ENCODE data around the gene ANTXR2.

Gene ANTXR2

DNA sequence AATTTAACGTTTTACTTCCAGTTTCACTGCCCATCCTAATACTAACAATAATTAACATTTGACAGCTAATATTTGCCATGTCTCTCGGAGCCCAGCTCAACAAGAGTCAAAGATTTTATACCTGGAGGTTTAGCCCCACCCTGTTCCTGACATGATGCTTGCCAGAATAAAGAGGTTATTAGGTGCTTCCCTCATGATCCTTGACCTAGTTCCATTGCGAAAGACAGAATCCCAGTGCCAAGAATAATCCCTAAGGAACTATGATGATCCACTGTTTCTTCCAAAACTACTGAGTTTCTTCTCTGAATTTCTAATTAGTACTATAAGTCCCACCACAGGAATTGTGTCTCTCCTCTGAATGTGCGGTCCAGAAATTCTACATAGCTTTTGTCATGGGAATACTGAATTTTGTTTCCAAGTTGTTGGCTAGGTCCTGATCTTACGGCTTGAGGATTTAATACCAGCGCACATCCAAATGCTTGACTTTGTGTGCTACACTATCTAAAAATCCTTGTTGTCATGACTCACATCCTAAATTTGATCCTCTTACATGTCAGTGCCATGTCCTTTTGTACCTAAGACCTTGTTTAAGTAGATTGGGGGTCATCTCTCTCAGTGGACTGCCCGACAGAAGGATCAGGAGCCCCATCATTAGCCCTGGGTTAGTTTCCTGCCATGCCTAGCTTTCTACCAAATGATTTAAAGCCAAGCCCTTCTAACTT, 23.1 kb downstream of the ANTXR2 start:
- TF ChIP-seq JUND (IDR thresholded peaks at IDR 0.05; ENCODE audit: low read depth), result no peak
- in situ Hi-C loops (cut with HindIII; ENCODE audit: low pct_unique_long_range_greater_than_20kb, low sequenced_read_pairs), result no loop called here
- DNase-seq (ENCODE audit: low read depth in 1 of 2, low spot score in 1 of 2), result no peak

DNA sequence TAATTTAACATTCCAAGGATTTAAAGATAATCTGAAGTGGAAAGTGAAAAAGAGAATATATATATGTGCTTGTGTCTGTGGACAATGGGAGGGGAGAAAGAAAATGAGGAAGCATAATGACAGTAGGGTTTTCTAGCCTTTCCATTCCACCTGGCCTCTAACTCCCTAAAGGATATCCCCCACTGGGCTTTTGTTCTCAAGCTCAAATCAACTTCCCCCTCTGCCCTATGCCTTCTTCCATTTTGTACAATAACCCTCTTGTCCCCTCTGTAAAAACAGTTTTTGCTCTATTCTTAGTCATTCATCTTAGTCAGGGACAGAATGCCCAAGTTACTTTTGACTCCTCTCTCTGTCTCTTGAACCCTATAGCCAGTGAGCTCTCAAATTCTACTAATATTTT, 23.6 kb downstream of the ANTXR2 start:
- no peak for TF ChIP-seq JUND (IDR thresholded peaks at IDR 0.05; ENCODE audit: low read depth)
- DNase-seq (ENCODE audit: low read depth in 1 of 2, low spot score in 1 of 2), result no peak
- in situ Hi-C loops (cut with HindIII; ENCODE audit: low pct_unique_long_range_greater_than_20kb, low sequenced_read_pairs), result no loop called here

DNA sequence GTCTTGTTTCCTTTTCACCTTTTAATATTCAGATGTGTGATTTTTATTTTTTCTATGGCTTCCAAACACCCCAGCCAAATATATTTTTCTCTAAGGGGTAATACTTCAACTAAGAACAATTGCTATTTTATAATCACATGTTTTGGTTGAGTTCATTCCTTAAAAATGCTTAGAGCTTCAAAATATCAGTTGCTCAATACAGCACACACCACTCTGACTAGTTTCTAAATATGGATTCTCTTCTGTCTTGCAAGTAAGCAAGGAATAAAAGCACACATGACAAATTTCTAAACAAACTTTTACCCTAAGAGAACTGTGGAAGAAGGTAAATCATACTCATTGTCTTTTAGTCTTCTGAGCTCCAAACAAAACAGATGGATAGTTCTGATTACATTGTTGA, 27.2 kb downstream of the ANTXR2 start:
- in situ Hi-C loops (cut with HindIII; ENCODE audit: low pct_unique_long_range_greater_than_20kb, low sequenced_read_pairs), result no loop called here
- TF ChIP-seq JUND (IDR thresholded peaks at IDR 0.05; ENCODE audit: low read depth), result no peak
- no peak for DNase-seq (ENCODE audit: low read depth in 1 of 2, low spot score in 1 of 2)

- in situ Hi-C loops (cut with HindIII; ENCODE audit: low pct_unique_long_range_greater_than_20kb, low sequenced_read_pairs), result no loop called here
- no peak for TF ChIP-seq JUND (IDR thresholded peaks at IDR 0.05; ENCODE audit: low read depth)
- no peak for DNase-seq (ENCODE audit: low read depth in 1 of 2, low spot score in 1 of 2)
Observed at GRCh38 chr4:80043541-80043940, 29.5 kb downstream of the ANTXR2 start.

DNA sequence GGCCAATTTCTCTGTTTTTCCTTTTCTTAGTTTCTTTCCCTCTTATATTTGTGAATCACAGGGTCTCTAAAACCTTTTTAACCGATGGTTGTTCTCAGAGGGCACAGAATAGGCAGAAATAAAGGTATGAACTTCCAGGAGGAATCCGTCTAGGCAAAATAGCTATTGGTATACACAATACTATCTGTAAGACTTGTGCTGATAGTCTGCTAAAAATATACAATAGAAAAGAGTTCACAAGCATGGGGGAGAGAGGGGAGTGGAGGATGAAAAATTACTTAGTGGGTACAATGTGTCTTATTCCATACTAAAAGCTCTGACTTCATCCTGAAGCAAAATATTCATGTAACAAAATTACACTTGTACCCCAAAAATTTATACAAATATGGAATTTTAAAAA, 30.2 kb downstream of the ANTXR2 start:
- DNase-seq (ENCODE audit: low read depth in 1 of 2, low spot score in 1 of 2), result no peak
- in situ Hi-C loops (cut with HindIII; ENCODE audit: low pct_unique_long_range_greater_than_20kb, low sequenced_read_pairs), result no loop called here
- no peak for TF ChIP-seq JUND (IDR thresholded peaks at IDR 0.05; ENCODE audit: low read depth)

- in situ Hi-C loops (cut with HindIII; ENCODE audit: low pct_unique_long_range_greater_than_20kb, low sequenced_read_pairs), result no loop called here
- no peak for TF ChIP-seq JUND (IDR thresholded peaks at IDR 0.05; ENCODE audit: low read depth)
Observed at GRCh38 chr4:80037864-80038263, 35.2 kb downstream of the ANTXR2 start.

DNA sequence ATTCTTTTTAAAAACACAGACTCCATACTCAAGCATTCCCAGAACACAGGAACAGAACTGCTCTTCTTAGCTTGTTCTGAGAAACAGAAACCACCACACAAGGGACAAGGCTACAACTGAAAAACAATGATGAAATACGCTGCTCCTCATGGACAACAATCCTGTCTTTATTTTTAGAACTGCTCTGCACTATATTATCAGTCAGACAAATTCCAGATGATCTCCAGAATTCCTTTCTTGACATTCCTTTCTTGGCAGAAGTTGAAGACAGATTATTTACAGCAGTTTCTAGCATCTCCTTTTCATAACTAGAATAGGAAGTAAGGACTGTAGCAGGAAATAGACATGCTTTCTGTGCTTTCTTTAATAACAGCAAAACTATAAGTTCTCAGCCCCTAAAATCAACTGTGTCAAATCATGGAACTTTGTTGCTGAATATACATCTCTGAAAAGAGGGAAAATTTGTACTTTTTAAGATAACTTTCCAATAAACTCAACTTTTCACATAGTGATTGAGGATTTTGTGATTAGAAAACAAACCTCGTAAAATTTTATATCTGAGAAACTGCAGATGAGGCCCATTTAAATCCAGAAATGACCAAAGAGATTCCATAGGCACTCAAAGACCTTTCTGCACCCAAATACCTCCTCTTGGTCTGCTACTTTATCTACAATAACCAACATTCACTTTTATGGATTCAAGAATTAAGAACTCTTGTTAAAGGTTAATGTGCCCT, 35.9 kb downstream of the ANTXR2 start:
- no peak for TF ChIP-seq JUND (IDR thresholded peaks at IDR 0.05; ENCODE audit: low read depth)
- in situ Hi-C loops (cut with HindIII; ENCODE audit: low pct_unique_long_range_greater_than_20kb, low sequenced_read_pairs), result no loop called here
- DNase-seq (ENCODE audit: low read depth in 1 of 2, low spot score in 1 of 2), result no peak

More at GRCh38 chr4:80037864-80038263, 35.2 kb downstream of the ANTXR2 start:
- DNase-seq (ENCODE audit: low read depth in 1 of 2, low spot score in 1 of 2), result no peak

DNA sequence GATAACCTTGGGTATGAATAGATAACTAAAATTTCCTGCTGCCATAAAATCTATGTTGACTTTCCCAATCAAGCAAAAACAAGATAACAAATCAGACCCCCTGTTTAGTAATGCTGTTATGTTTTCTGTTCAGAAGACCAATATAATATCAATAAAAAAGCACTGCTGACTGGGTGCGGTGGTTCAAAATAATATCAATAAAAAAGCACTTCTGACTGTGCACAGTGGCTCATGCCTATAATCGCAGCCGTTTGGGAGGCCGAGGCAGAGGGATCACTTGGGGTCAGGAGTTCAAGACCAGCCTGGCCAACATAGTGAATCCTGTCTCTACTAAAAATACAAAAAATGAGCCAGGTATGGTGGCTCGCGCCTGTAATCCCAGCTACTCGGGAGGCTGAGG, 36.7 kb downstream of the ANTXR2 start:
- in situ Hi-C loops (cut with HindIII; ENCODE audit: low pct_unique_long_range_greater_than_20kb, low sequenced_read_pairs), result no loop called here
- DNase-seq (ENCODE audit: low read depth in 1 of 2, low spot score in 1 of 2), result no peak
- no peak for TF ChIP-seq JUND (IDR thresholded peaks at IDR 0.05; ENCODE audit: low read depth)

DNA sequence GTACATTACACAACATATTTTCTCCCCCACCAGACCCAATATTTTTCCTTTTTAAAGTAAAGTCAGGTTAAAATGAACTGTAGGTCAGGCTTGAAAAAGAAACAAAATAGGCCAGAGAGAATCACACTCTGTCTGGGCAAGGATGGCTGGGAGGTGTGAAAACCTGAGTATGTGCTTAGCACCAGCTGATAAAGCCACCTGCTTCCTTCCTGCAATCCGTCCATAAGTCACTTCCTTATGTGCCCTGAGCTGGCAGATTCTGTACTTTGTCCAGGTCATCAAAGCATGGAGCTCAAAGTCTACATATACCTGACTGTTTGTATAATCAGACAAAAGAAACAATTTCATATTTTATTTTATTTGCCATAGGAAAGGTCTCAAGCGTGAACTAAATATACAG, 37.7 kb downstream of the ANTXR2 start:
- DNase-seq (ENCODE audit: low read depth in 1 of 2, low spot score in 1 of 2), result no peak
- no peak for TF ChIP-seq JUND (IDR thresholded peaks at IDR 0.05; ENCODE audit: low read depth)
- in situ Hi-C loops (cut with HindIII; ENCODE audit: low pct_unique_long_range_greater_than_20kb, low sequenced_read_pairs), result no loop called here

GRCh38 chr4:80033581-80033980, 39.4 kb downstream of the ANTXR2 start:
- in situ Hi-C loops (cut with HindIII; ENCODE audit: low pct_unique_long_range_greater_than_20kb, low sequenced_read_pairs), result no loop called here
- TF ChIP-seq JUND (IDR thresholded peaks at IDR 0.05; ENCODE audit: low read depth), result no peak
- DNase-seq (ENCODE audit: low read depth in 1 of 2, low spot score in 1 of 2), result no peak

- no peak for DNase-seq (ENCODE audit: low read depth in 1 of 2, low spot score in 1 of 2)
- TF ChIP-seq JUND (IDR thresholded peaks at IDR 0.05; ENCODE audit: low read depth), result no peak
- in situ Hi-C loops (cut with HindIII; ENCODE audit: low pct_unique_long_range_greater_than_20kb, low sequenced_read_pairs), result no loop called here
Observed at GRCh38 chr4:80029364-80029763, 43.7 kb downstream of the ANTXR2 start.

DNA sequence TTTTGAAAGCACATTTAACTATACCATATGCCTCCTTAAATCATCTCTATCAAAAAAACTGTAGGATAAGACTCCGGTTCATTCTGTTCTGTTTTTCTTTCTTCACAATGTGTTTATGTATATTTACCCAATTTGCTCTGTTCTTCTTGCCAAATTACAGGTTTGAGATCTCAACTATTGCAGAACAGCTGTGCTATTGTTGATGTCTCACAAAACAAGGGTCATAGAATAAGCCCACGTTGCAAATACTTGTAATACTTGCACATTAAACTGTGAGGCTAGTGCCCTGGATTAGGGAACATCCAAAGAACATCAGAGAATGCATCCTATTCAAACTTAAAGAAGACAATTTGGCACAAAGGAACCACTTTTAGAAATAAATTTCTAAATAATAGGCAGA, 45.4 kb downstream of the ANTXR2 start:
- TF ChIP-seq JUND (IDR thresholded peaks at IDR 0.05; ENCODE audit: low read depth), result no peak
- in situ Hi-C loops (cut with HindIII; ENCODE audit: low pct_unique_long_range_greater_than_20kb, low sequenced_read_pairs), result no loop called here
- no peak for DNase-seq (ENCODE audit: low read depth in 1 of 2, low spot score in 1 of 2)

- DNase-seq (ENCODE audit: low read depth in 1 of 2, low spot score in 1 of 2), result no peak
- no peak for TF ChIP-seq JUND (IDR thresholded peaks at IDR 0.05; ENCODE audit: low read depth)
- in situ Hi-C loops (cut with HindIII; ENCODE audit: low pct_unique_long_range_greater_than_20kb, low sequenced_read_pairs), result no loop called here
Observed at GRCh38 chr4:80026100-80026499, 46.9 kb downstream of the ANTXR2 start.
